Measurements from ENCODE around the gene PPM1G.
"Not testable (repeated sequence)": the region's sequence is repeated elsewhere in the genome, so short reads cannot be mapped to it uniquely, and the experiment has no call there.

The PPM1G gene

DNA sequence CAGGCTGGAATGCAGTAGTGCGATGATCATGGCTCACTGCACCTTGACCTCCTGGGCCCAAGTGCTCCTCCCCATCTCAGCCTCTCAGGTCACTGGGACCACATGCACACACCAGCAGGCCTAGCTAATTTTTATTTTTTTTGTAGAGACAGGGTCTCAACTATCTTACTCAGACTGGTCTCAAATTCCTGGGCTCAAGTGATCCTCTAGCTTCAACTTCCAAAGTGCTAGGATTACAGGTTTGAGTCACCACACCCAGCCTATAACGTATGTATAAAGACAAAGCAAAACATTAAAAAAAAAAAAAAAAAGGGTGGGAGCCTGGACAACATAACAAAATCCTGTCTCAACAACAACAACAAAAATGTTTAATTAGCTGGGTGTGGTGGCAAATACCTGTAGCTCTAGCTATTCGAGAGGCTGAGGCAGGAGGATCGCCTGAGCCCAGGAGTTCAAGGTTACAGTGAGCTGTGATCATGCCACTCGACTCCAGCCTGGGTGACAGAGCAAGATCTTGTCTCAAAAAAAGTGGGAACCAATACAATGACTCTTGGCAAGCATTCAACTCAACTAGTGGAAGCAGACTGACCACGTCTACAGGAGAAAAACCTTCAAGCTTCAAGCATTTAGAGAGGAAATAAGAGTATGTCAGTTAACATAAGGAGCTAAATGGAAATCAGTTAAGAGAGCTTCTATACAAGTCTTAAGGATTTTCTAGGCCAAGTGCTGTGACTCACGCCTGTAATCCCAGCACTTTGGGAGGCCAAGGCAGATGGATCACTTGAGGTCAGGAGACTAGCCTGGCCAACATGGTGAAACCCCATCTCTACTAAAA, 55.4 kb downstream of the PPM1G start:
- intact Hi-C loops (cut with DNase I) = no loop called here
- DNase-seq = no peak

DNA sequence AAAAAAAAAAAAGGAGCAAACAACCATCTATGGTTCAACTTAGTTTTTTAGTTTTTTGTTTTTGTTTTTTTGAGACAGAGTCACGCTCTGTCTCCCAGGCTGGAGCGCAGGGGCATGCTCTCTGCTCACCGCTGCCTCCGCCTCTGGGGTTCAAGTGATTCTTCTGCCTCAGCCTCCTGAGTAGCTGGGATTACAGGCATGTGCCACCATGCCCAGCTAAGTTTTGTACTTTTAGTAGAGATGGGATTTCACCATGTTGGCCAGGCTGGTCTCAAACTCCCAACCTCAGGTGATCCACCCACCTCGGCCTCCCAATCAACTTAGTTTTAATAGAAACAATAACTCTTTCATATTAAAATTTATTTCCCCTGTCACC, 56.0 kb downstream of the PPM1G start:
- intact Hi-C loops (cut with DNase I); DNase-seq: not testable (repeated sequence)

DNA sequence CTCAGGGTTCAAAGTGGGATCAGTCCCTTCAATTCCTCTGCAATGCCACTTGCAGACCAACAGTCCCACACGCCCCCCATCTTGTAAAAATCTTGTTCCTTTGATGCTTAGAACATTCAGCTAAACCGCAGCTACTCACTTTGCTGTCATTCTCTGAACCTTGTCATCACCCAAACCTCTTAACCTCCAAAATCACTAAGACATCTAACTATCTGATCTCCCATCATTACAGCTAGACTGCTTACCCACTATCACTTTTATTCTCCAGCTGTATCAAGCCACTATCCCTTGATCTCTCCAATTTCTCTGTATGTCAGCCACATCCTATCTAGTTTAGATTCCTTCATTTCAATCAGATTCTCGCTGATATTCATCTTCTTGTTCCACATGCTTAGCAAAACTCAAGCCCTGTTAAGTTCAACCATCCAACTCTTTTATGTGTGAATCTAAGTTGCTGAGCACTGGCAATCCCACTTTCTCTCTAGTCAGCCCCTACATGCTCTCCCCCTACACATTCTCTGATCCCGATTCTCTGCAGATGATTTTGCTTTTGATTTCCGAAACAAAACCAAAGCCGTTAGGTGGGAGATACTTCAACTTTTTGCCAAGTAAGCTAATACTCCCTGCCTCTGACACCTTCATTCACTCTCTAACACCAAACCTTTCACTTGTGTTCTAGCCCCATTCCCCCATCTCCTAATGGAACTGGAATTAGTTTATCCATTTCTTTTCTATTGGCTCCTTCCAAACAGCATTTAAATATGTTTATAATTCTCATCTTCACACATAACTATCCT, 57.4 kb downstream of the PPM1G start:
- no peak for DNase-seq
- intact Hi-C loops (cut with DNase I) = no loop called here

DNA sequence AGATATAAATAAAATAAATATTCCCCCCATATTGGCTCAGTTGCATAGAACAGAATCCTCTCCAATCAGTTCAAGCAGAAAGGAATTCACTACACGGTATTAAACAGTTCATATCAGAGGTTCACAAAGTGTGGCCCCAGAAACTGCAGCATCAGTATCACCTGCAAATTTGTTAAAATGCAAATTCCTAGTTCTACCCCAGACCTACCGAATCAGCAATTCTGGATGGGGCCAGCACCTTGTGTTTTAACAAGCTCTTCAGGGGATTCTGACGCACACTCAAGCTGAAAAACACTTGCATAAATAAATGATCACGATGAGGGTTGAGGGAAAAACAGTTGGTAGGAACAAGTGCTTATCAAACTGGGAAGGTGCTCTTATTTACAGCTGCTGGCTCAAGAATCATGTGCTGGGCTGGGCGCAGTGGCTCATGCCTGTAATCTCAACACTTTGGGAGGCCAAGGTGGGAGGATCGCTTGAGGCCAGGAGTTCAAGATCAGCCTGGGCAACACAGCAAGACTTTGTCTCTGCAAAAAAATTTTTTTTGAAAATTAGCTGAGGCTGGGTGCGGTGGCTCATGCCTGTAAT, 59.2 kb downstream of the PPM1G start:
- intact Hi-C loops (cut with DNase I) = no loop called here
- no peak for DNase-seq

DNA sequence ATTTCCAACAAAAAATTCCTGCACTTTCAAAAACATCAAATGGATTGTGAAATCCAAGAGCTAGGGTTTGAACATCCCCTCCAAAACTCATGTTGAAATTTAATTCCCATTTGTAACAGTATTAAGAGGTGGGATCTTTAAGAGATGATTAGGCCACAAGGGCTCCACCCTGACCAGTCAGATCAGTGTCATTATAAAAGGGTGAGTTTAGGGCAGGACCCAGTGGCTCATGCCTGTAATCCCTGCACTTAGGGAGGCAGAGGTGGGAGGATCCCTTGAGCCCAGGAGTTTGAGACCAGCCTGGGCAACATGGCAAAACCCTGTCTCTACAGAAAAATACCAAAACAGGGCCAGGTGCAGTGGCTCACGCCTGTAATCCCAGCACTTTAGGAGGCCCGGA, 61.8 kb downstream of the PPM1G start:
- DNase-seq = no peak
- intact Hi-C loops (cut with DNase I) = no loop called here

DNA sequence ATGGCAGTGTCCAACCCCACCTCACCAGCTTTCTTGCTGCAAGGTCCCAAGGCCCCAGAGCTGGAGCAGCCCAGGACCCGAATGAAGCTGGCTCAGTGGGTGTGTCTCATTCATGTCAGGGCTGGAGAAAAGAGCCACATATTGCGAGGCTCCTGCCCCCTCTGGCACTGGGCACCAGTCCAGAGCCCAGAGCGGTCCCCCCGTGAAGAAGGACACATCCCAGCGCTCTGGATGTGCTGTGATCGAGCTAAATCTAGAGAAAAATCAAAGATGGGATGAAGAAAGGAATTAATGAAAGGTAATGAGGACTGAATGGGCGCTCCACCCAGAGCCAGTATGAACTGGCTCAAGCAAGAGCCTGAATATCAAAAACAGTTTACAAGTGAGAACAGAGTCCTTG, 73.2 kb downstream of the PPM1G start:
- intact Hi-C loops (cut with DNase I) = no loop called here
- DNase-seq = no peak

DNA sequence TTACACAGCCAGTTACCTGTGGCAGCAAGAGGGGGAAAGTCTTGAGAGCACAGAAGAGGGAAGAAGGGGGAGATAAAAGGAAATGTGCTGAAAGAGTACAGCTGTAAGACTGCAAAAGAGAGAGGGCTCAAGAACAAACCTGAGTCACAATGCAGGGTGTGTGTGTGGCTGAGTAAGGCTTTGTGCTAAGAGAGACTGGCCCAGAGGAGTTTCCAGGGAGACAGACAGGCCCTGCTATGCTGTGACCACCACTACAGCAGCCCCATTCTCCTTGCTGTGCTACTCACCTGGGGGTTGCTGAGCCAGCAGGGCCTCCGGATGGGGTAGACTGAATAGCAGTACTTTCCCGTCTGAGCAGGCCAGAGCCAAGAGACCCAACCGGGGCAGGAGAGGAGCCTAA, 74.1 kb downstream of the PPM1G start:
- no peak for DNase-seq
- intact Hi-C loops (cut with DNase I) = no loop called here
